HG02970 (cell line): ENCODE data around the gene WDR1.

ENCODE experiments used
- ATAC-seq: cut with Tn5 transposase; IDR thresholded peaks from one replicate; pipeline ENCODE4 v1.9.1; 2021; ENCODE audit warnings: mild to moderate bottlenecking, moderate library complexity, moderate number of reproducible peaks; ENCODE audit not compliant: unreplicated experiment, low FRiP score

Gene WDR1

GRCh38 chr4:10102474-10103332, 13.9 kb downstream of the WDR1 start:
- ATAC-seq: no peak

GRCh38 chr4:10101671-10102473, 14.7 kb downstream of the WDR1 start:
- no peak for ATAC-seq

- ATAC-seq: no peak
These were observed 15.8 kb downstream of the WDR1 start for GRCh38 chr4:10100734-10101216.

GRCh38 chr4:10099499-10100325, 16.9 kb downstream of the WDR1 start:
- no peak for ATAC-seq

- ATAC-seq: no peak
These were observed 17.8 kb downstream of the WDR1 start for GRCh38 chr4:10098780-10099160.

GRCh38 chr4:10097906-10098779, 18.5 kb downstream of the WDR1 start:
- ATAC-seq: no peak

- no peak for ATAC-seq
These were observed 19.6 kb downstream of the WDR1 start for GRCh38 chr4:10096978-10097335.

GRCh38 chr4:10096201-10096977, 20.2 kb downstream of the WDR1 start:
- no peak for ATAC-seq

GRCh38 chr4:10095296-10095991, 21.2 kb downstream of the WDR1 start:
- ATAC-seq: no peak

- ATAC-seq: no peak
These were observed 21.8 kb downstream of the WDR1 start for GRCh38 chr4:10094841-10095240.

GRCh38 chr4:10093801-10094552, 22.6 kb downstream of the WDR1 start:
- ATAC-seq: no peak

- no peak for ATAC-seq
These were observed 23.4 kb downstream of the WDR1 start for GRCh38 chr4:10093271-10093621.

GRCh38 chr4:10092481-10093270, 23.9 kb downstream of the WDR1 start:
- ATAC-seq: no peak

- ATAC-seq: no peak
These were observed 24.9 kb downstream of the WDR1 start for GRCh38 chr4:10091531-10092181.

- no peak for ATAC-seq
These were observed 25.9 kb downstream of the WDR1 start for GRCh38 chr4:10090467-10091250.

GRCh38 chr4:10089346-10089745, 27.3 kb downstream of the WDR1 start:
- ATAC-seq: no peak
